ENCODE data around the gene MEGF10.

MEGF10 gene

GRCh38 chr5:127375124-127375523, 84.5 kb downstream of the MEGF10 start:
- DNase-seq = no peak

GRCh38 chr5:127375544-127376091, 85.0 kb downstream of the MEGF10 start:
- no peak for DNase-seq

- DNase-seq = no peak
Measured at GRCh38 chr5:127377651-127378050, 87.1 kb downstream of the MEGF10 start.

- no peak for DNase-seq
Measured at GRCh38 chr5:127385936-127386335, 95.3 kb downstream of the MEGF10 start.

- DNase-seq = no peak
Measured at GRCh38 chr5:127386557-127386956, 96.0 kb downstream of the MEGF10 start.

- no peak for DNase-seq
Measured at GRCh38 chr5:127389601-127390000, 99.0 kb downstream of the MEGF10 start.

GRCh38 chr5:127392762-127393161, 102.2 kb downstream of the MEGF10 start:
- no peak for DNase-seq

- DNase-seq = no peak
Measured at GRCh38 chr5:127396490-127397155, 106.0 kb downstream of the MEGF10 start.

- DNase-seq = no peak
Measured at GRCh38 chr5:127398508-127398907, 107.9 kb downstream of the MEGF10 start.

GRCh38 chr5:127399068-127399467, 108.5 kb downstream of the MEGF10 start:
- no peak for DNase-seq

- DNase-seq = no peak
Measured at GRCh38 chr5:127400539-127400938, 109.9 kb downstream of the MEGF10 start.

GRCh38 chr5:127400946-127401670, 110.5 kb downstream of the MEGF10 start:
- no peak for DNase-seq

- no peak for DNase-seq
Measured at GRCh38 chr5:127402361-127402760, 111.8 kb downstream of the MEGF10 start.

GRCh38 chr5:127404190-127404589, 113.6 kb downstream of the MEGF10 start:
- DNase-seq = no peak

GRCh38 chr5:127406326-127407121, 115.9 kb downstream of the MEGF10 start:
- DNase-seq = no peak

GRCh38 chr5:127409246-127409917, 118.8 kb downstream of the MEGF10 start:
- no peak for DNase-seq

GRCh38 chr5:127409921-127410675, 119.5 kb downstream of the MEGF10 start:
- DNase-seq = no peak

- no peak for DNase-seq
Measured at GRCh38 chr5:127410959-127411358, 120.4 kb downstream of the MEGF10 start.

GRCh38 chr5:127411381-127411780, 120.8 kb downstream of the MEGF10 start:
- DNase-seq = no peak

- DNase-seq = no peak
Measured at GRCh38 chr5:127412698-127413097, 122.1 kb downstream of the MEGF10 start.

GRCh38 chr5:127415034-127415433, 124.4 kb downstream of the MEGF10 start:
- no peak for DNase-seq

GRCh38 chr5:127416906-127417305, 126.3 kb downstream of the MEGF10 start:
- DNase-seq = no peak
